ENCODE results near the gene AMN1.
"Not testable (repeated sequence)": the region's sequence is repeated elsewhere in the genome, so short reads cannot be mapped to it uniquely, and the experiment has no call there.

Gene AMN1

GRCh38 chr12:31751085-31751484, 22.3 kb upstream of the AMN1 start:
- H3K27me3 ChIP-seq (replicated peaks; ENCODE audit: control insufficient read depth, insufficient read depth, low read length): no peaks in the 10 kb centered on the region
- no peak overlapping the region for H3K9ac ChIP-seq (ENCODE audit: low read length)
- no peaks in the 10 kb centered on the region for H3K9me3 ChIP-seq (ENCODE audit: control insufficient read depth, low read length)

GRCh38 chr12:31750747-31751039, 21.9 kb upstream of the AMN1 start:
- no peak overlapping the region for H3K9ac ChIP-seq (ENCODE audit: low read length)
- no peak overlapping the region for H3K4me3 ChIP-seq (ENCODE audit: low read length)
- H3K27me3 ChIP-seq (replicated peaks; ENCODE audit: control insufficient read depth, insufficient read depth, low read length): no peaks in the 10 kb centered on the region

More at GRCh38 chr12:31751085-31751484, 22.3 kb upstream of the AMN1 start:
- Histone ChIP-seq H3K4me1 (ENCODE audit: control insufficient read depth, insufficient read depth, low read length) (peaks cover 20% of the 10 kb centered on the region), H3K4me3 (ENCODE audit: low read length) (no peak overlapping the region), H3K36me3 (ENCODE audit: control insufficient read depth, insufficient read depth, low read length, severe bottlenecking) (no peaks in the 10 kb centered on the region)
- DNase-seq (ENCODE audit: low read depth): no peak

GRCh38 chr12:31749024-31749704, 20.3 kb upstream of the AMN1 start:
- Histone ChIP-seq H3K4me1 (ENCODE audit: control insufficient read depth, insufficient read depth, low read length) (peaks cover 20% of the 10 kb centered on the region), H3K27me3 (replicated peaks; ENCODE audit: control insufficient read depth, insufficient read depth, low read length) (no peaks in the 10 kb centered on the region), H3K4me3 (ENCODE audit: low read length) (no peak overlapping the region), H3K9me3 (ENCODE audit: control insufficient read depth, low read length) (no peaks in the 10 kb centered on the region), H3K36me3 (ENCODE audit: control insufficient read depth, insufficient read depth, low read length, severe bottlenecking) (no peaks in the 10 kb centered on the region), H3K9ac (ENCODE audit: low read length) (no peak overlapping the region)
- DNase-seq (ENCODE audit: low read depth): peak; percentile 87

More at GRCh38 chr12:31750747-31751039, 21.9 kb upstream of the AMN1 start:
- DNase-seq (ENCODE audit: low read depth): no peak
- Histone ChIP-seq H3K9me3 (ENCODE audit: control insufficient read depth, low read length) (no peaks in the 10 kb centered on the region), H3K4me1 (ENCODE audit: control insufficient read depth, insufficient read depth, low read length) (peaks cover 20% of the 10 kb centered on the region), H3K36me3 (ENCODE audit: control insufficient read depth, insufficient read depth, low read length, severe bottlenecking) (no peaks in the 10 kb centered on the region)

- Histone ChIP-seq H3K4me1 (ENCODE audit: control insufficient read depth, insufficient read depth, low read length) (peaks cover 20% of the 10 kb centered on the region), H3K9me3 (ENCODE audit: control insufficient read depth, low read length) (no peaks in the 10 kb centered on the region), H3K36me3 (ENCODE audit: control insufficient read depth, insufficient read depth, low read length, severe bottlenecking) (no peaks in the 10 kb centered on the region), H3K4me3 (ENCODE audit: low read length) (no peak overlapping the region), H3K27me3 (replicated peaks; ENCODE audit: control insufficient read depth, insufficient read depth, low read length) (no peaks in the 10 kb centered on the region), H3K9ac (ENCODE audit: low read length) (no peak overlapping the region)
- no peak for DNase-seq (ENCODE audit: low read depth)
Observed at GRCh38 chr12:31745242-31745641, 16.4 kb upstream of the AMN1 start.

GRCh38 chr12:31744363-31744762, 15.5 kb upstream of the AMN1 start:
- H3K4me3 ChIP-seq (ENCODE audit: low read length); H3K36me3 ChIP-seq (ENCODE audit: control insufficient read depth, insufficient read depth, low read length, severe bottlenecking); DNase-seq (ENCODE audit: low read depth); H3K9me3 ChIP-seq (ENCODE audit: control insufficient read depth, low read length); H3K9ac ChIP-seq (ENCODE audit: low read length); H3K27me3 ChIP-seq (replicated peaks; ENCODE audit: control insufficient read depth, insufficient read depth, low read length): not testable (repeated sequence)
- H3K4me1 ChIP-seq (ENCODE audit: control insufficient read depth, insufficient read depth, low read length): peaks cover 18% of the 10 kb centered on the region

GRCh38 chr12:31742891-31743290, 14.1 kb upstream of the AMN1 start:
- no peak for DNase-seq (ENCODE audit: low read depth)
- Histone ChIP-seq H3K27me3 (replicated peaks; ENCODE audit: control insufficient read depth, insufficient read depth, low read length) (no peaks in the 10 kb centered on the region), H3K36me3 (ENCODE audit: control insufficient read depth, insufficient read depth, low read length, severe bottlenecking) (no peaks in the 10 kb centered on the region), H3K9me3 (ENCODE audit: control insufficient read depth, low read length) (no peaks in the 10 kb centered on the region), H3K4me3 (ENCODE audit: low read length) (no peak overlapping the region), H3K9ac (ENCODE audit: low read length) (no peak overlapping the region), H3K4me1 (ENCODE audit: control insufficient read depth, insufficient read depth, low read length) (peaks cover 12% of the 10 kb centered on the region)

- Histone ChIP-seq H3K27me3 (replicated peaks; ENCODE audit: control insufficient read depth, insufficient read depth, low read length) (no peaks in the 10 kb centered on the region), H3K36me3 (ENCODE audit: control insufficient read depth, insufficient read depth, low read length, severe bottlenecking) (no peaks in the 10 kb centered on the region), H3K4me3 (ENCODE audit: low read length) (no peak overlapping the region), H3K9ac (ENCODE audit: low read length) (no peak overlapping the region), H3K9me3 (ENCODE audit: control insufficient read depth, low read length) (no peaks in the 10 kb centered on the region), H3K4me1 (ENCODE audit: control insufficient read depth, insufficient read depth, low read length) (no peaks in the 10 kb centered on the region)
- DNase-seq (ENCODE audit: low read depth): no peak
Observed at GRCh38 chr12:31740628-31741027, 11.8 kb upstream of the AMN1 start.

GRCh38 chr12:31737763-31738162, 8.9 kb upstream of the AMN1 start:
- Histone ChIP-seq H3K9me3 (ENCODE audit: control insufficient read depth, low read length) (no peaks in the 10 kb centered on the region), H3K9ac (ENCODE audit: low read length) (no peak overlapping the region), H3K4me1 (ENCODE audit: control insufficient read depth, insufficient read depth, low read length) (peaks cover 9% of the 10 kb centered on the region), H3K36me3 (ENCODE audit: control insufficient read depth, insufficient read depth, low read length, severe bottlenecking) (no peaks in the 10 kb centered on the region), H3K4me3 (ENCODE audit: low read length) (no peak overlapping the region), H3K27me3 (replicated peaks; ENCODE audit: control insufficient read depth, insufficient read depth, low read length) (no peaks in the 10 kb centered on the region)
- no peak for DNase-seq (ENCODE audit: low read depth)

GRCh38 chr12:31737345-31737744, 8.5 kb upstream of the AMN1 start:
- H3K9ac ChIP-seq (ENCODE audit: low read length): no peak overlapping the region
- no peaks in the 10 kb centered on the region for H3K9me3 ChIP-seq (ENCODE audit: control insufficient read depth, low read length)
- H3K4me3 ChIP-seq (ENCODE audit: low read length): no peak overlapping the region
- H3K27me3 ChIP-seq (replicated peaks; ENCODE audit: control insufficient read depth, insufficient read depth, low read length): no peaks in the 10 kb centered on the region
- H3K36me3 ChIP-seq (ENCODE audit: control insufficient read depth, insufficient read depth, low read length, severe bottlenecking): no peaks in the 10 kb centered on the region
- H3K4me1 ChIP-seq (ENCODE audit: control insufficient read depth, insufficient read depth, low read length): peaks cover 13% of the 10 kb centered on the region
- DNase-seq (ENCODE audit: low read depth): no peak

- no peaks in the 10 kb centered on the region for H3K27me3 ChIP-seq (replicated peaks; ENCODE audit: control insufficient read depth, insufficient read depth, low read length)
- H3K4me1 ChIP-seq (ENCODE audit: control insufficient read depth, insufficient read depth, low read length): peaks cover 15% of the 10 kb centered on the region
- peak; percentile 45 for DNase-seq (ENCODE audit: low read depth)
- no peak overlapping the region for H3K4me3 ChIP-seq (ENCODE audit: low read length)
- H3K36me3 ChIP-seq (ENCODE audit: control insufficient read depth, insufficient read depth, low read length, severe bottlenecking): no peaks in the 10 kb centered on the region
- no peak overlapping the region for H3K9ac ChIP-seq (ENCODE audit: low read length)
- no peaks in the 10 kb centered on the region for H3K9me3 ChIP-seq (ENCODE audit: control insufficient read depth, low read length)
Observed at GRCh38 chr12:31736472-31736871, 7.7 kb upstream of the AMN1 start.

GRCh38 chr12:31733549-31734432, 5.0 kb upstream of the AMN1 start:
- Histone ChIP-seq H3K9ac (ENCODE audit: low read length) (peak overlapping the region; percentile 36), H3K4me1 (ENCODE audit: control insufficient read depth, insufficient read depth, low read length) (peaks cover 36% of the 10 kb centered on the region)
- not testable (repeated sequence) for H3K27me3 ChIP-seq (replicated peaks; ENCODE audit: control insufficient read depth, insufficient read depth, low read length); DNase-seq (ENCODE audit: low read depth); H3K9me3 ChIP-seq (ENCODE audit: control insufficient read depth, low read length); H3K36me3 ChIP-seq (ENCODE audit: control insufficient read depth, insufficient read depth, low read length, severe bottlenecking); H3K4me3 ChIP-seq (ENCODE audit: low read length)

All from adipocyte (in vitro differentiated cells).